ENCODE results near the gene ZFPM1. TPM values are rescaled to one million over a fixed set of nuclear protein-coding genes. Genes with fewer than 3 reads are reported as not detected.

ZFPM1 gene
- total RNA-seq, 4 donors from 2014 or later = 0.31 to 0.71 (median 0.56) TPM

DNA sequence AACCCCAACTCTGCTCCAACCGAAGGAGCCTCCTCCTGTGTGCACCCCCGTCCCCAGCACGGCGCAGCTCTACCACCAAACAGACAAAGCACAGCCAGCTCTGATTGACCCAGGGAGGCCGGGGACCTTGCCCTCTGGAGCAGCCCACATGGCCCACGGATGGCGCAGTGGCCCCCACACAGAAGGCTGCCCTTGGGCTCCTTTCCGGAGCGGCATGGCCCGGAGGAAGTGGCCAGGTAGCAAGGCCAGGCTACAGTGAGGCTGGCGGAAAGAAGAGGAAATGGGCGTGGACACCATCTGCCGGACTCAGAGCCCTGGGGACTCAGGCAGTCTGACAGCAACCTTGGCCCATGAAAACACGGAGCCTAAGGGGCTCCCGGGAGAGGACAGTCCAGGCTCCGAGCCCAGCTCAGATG is 97.2 kb downstream of the ZFPM1 start:
- in situ Hi-C loops (cut with MboI; ENCODE audit: low sequenced_read_pairs in 4 of 4) = loop anchor here in 2 of 4 donors (25.0 kb wide), 2 partner anchors 113 to 788 kb away; partner anchors contain the start of gene KLHDC4 (in 1 of the 2)
- H3K27me3 ChIP-seq = peaks cover 2 to 19% (median 11%) of the 10 kb centered on the region in 3 donors

DNA sequence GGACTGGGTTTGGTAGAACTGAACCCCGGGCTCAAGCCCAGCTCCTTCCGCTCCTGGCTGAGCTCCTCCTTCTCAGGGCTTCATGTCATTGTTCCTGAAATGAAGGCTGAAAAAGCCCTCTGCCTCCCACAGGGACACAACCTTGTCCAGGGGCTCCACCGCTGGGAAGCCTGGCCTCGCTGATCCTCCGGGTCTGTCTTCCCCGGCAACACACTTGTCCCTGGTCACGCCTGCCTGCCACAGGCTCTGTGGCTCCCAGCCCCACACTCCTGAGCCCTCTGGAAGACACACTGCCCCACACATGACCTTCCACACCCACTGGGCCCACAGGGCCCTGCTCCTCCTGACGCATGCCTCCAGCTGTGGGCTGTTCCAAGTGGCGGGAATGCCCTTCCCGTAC is 99.1 kb downstream of the ZFPM1 start:
- ATAC-seq (no peak), DNase-seq (no peak)
- no peak overlapping the region for H3K4me3 ChIP-seq
- in situ Hi-C loops (cut with MboI; ENCODE audit: low sequenced_read_pairs in 4 of 4) = loop anchor here in 2 of 4 donors (25.0 kb wide), 2 partner anchors 115 to 790 kb away; partner anchors contain the start of gene KLHDC4 (in 1 of the 2)
- no peak for TF ChIP-seq POLR2A (IDR thresholded peaks at IDR 0.05)
- TF ChIP-seq, protein P1, sequence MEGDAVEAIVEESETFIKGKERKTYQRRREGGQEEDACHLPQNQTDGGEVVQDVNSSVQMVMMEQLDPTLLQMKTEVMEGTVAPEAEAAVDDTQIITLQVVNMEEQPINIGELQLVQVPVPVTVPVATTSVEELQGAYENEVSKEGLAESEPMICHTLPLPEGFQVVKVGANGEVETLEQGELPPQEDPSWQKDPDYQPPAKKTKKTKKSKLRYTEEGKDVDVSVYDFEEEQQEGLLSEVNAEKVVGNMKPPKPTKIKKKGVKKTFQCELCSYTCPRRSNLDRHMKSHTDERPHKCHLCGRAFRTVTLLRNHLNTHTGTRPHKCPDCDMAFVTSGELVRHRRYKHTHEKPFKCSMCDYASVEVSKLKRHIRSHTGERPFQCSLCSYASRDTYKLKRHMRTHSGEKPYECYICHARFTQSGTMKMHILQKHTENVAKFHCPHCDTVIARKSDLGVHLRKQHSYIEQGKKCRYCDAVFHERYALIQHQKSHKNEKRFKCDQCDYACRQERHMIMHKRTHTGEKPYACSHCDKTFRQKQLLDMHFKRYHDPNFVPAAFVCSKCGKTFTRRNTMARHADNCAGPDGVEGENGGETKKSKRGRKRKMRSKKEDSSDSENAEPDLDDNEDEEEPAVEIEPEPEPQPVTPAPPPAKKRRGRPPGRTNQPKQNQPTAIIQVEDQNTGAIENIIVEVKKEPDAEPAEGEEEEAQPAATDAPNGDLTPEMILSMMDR (IDR thresholded peaks at IDR 0.05 in 4 of 5, conservative IDR thresholded peaks at IDR 0.05 in 1 of 5) = no peak
- intact Hi-C loops (cut with DNase I; ENCODE audit: low total_unique reads) = no loop called here
- H3K9me3 ChIP-seq = no peaks in the 10 kb centered on the region
- no peaks in the 10 kb centered on the region for H3K36me3 ChIP-seq
- H3K27me3 ChIP-seq = peaks cover 5 to 22% (median 7%) of the 10 kb centered on the region in 3 donors
- H3K4me1 ChIP-seq = no peaks in the 10 kb centered on the region
- H3K27ac ChIP-seq = no peak overlapping the region

More for the DNA sequence above, 97.2 kb downstream of the ZFPM1 start:
- Histone ChIP-seq H3K4me3 (no peak overlapping the region), H3K9me3 (no peaks in the 10 kb centered on the region), H3K36me3 (no peaks in the 10 kb centered on the region), H3K4me1 (no peaks in the 10 kb centered on the region), H3K27ac (no peak overlapping the region)
- no peak for TF ChIP-seq POLR2A (IDR thresholded peaks at IDR 0.05)
- TF ChIP-seq, protein P1 (IDR thresholded peaks at IDR 0.05 in 4 of 5, conservative IDR thresholded peaks at IDR 0.05 in 1 of 5) = no peak
- DNase-seq (no peak), ATAC-seq (no peak)
- intact Hi-C loops (cut with DNase I; ENCODE audit: low total_unique reads) = no loop called here

DNA sequence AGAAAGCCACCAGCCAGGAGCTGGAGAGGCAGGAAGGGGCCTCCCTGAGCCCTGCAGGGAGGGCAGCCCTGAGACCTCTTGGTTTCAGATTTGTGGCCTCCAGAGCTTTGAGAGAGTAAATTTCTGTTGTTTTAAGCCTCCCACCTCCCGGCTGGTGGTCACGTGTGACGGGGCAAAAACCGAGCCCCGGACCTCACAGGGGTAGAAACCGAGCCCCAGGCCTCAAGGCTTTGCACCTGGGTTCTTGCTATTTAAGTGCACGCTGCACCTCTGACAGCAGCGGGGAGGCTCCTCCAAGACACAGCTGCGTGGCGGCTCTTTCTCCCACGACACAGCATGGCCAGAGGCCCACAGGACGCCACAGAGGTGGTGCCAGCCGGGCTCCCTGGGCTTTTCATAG is 99.7 kb downstream of the ZFPM1 start:
- Histone ChIP-seq H3K27ac (no peak overlapping the region), H3K9me3 (no peaks in the 10 kb centered on the region), H3K4me1 (no peaks in the 10 kb centered on the region), H3K36me3 (no peaks in the 10 kb centered on the region), H3K4me3 (no peak overlapping the region), H3K27me3 (peaks cover 5 to 28% (median 8%) of the 10 kb centered on the region in 3 donors)
- intact Hi-C loops (cut with DNase I; ENCODE audit: low total_unique reads) (no loop called here), in situ Hi-C loops (cut with MboI; ENCODE audit: low sequenced_read_pairs in 4 of 4) (loop anchor here in 2 of 4 donors (25.0 kb wide), 2 partner anchors 116 to 791 kb away; partner anchors contain the start of gene KLHDC4 (in 1 of the 2))
- ATAC-seq (no peak), DNase-seq (no peak)
- TF ChIP-seq POLR2A (IDR thresholded peaks at IDR 0.05) = no peak
- TF ChIP-seq, protein P1 (IDR thresholded peaks at IDR 0.05 in 4 of 5, conservative IDR thresholded peaks at IDR 0.05 in 1 of 5) = no peak

DNA sequence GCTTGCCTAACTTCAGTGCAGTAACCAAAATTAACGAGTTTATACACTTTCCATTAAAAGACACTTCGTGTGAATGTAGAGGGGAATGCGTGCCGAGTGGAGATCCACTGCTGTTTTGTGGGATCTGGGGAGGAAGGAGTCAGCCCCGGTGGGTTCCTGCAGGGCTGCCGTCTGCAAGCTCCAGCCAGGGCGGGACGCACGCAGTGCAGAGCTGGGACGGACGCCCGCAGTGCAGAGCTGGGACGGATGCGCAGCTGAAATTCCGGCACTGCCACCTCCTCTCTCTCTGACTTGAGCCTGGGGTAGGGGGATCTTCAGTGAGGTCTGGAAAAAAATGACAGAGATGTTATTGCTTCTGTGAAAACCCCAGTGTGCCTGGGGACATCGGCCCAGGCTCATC is 100.7 kb downstream of the ZFPM1 start:
- peaks cover 0 to under 1% of the 10 kb centered on the region in 2 donors for H3K4me1 ChIP-seq
- DNase-seq (no peak), ATAC-seq (no peak)
- no peaks in the 10 kb centered on the region for H3K9me3 ChIP-seq
- H3K27ac ChIP-seq = no peak overlapping the region
- in situ Hi-C loops (cut with MboI; ENCODE audit: low sequenced_read_pairs in 4 of 4) (loop anchor here in 2 of 4 donors (25.0 kb wide), 2 partner anchors 116 to 791 kb away; partner anchors contain the start of gene KLHDC4 (in 1 of the 2)), intact Hi-C loops (cut with DNase I; ENCODE audit: low total_unique reads) (no loop called here)
- peaks cover 5 to 31% (median 12%) of the 10 kb centered on the region in 3 donors for H3K27me3 ChIP-seq
- no peak overlapping the region for H3K4me3 ChIP-seq
- H3K36me3 ChIP-seq = no peaks in the 10 kb centered on the region
- no peak for TF ChIP-seq POLR2A (IDR thresholded peaks at IDR 0.05)
- TF ChIP-seq, protein P1 (IDR thresholded peaks at IDR 0.05 in 4 of 5, conservative IDR thresholded peaks at IDR 0.05 in 1 of 5) = no peak
